A549 treated with ZK216348 at 1 μM for 4 hours (cell line): Measurements from ENCODE around the gene SYAP1. TPM values are rescaled to one million over a fixed set of nuclear protein-coding genes. Genes with fewer than 3 reads are reported as not detected.

Source experiments
- total RNA-seq: library from RNA; stranded (reverse); fragments of 200-300 nt; extraction: Qiagen RNA extraction; gene quantifications from 5 replicates; pipeline ENCODE4 v1.2.3, GENCODE V29; 2022; ENCODE audit warnings: low read depth

The SYAP1 gene
- total RNA-seq: 16.7 to 23.3 TPM (median 21.2 TPM) in 5 replicates

DNA sequence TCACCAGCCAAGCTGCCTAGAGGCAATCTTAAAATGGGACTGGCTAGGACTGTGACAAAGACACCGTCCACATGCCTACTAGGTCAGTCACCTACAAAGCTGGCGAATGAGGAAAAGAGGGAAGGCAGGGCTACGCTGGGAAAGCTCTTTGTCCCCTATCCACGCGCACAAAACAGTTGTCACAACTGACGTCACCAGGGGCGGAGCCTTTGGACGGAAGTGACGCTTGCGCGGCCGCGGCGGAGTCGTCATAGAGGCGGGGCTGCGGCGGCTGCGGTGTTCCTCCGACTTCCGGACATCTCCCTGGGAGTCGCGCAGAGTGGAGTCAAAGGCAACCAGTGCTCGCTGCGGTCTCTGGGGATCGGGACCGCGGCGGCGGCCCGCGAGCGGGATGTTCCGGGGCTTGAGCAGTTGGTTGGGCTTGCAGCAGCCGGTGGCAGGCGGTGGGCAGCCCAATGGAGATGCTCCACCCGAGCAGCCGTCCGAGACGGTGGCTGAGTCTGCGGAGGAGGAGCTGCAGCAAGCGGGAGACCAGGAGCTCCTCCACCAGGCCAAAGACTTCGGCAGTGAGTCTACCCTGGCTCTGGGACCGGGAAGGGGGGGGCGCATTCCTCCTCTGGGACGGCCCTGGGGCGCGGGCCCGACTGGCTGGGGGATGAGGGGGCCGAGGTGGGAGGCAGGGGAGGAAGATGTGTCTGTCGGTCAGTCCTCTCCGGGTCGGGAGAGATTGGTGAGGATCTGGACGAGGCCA is at the start of gene SYAP1:
Gene SYAP1 (plus strand): TSS at position 279 of the 751 bp plus-strand sequence. CDS start 113 bp downstream, at position 392.

DNA sequence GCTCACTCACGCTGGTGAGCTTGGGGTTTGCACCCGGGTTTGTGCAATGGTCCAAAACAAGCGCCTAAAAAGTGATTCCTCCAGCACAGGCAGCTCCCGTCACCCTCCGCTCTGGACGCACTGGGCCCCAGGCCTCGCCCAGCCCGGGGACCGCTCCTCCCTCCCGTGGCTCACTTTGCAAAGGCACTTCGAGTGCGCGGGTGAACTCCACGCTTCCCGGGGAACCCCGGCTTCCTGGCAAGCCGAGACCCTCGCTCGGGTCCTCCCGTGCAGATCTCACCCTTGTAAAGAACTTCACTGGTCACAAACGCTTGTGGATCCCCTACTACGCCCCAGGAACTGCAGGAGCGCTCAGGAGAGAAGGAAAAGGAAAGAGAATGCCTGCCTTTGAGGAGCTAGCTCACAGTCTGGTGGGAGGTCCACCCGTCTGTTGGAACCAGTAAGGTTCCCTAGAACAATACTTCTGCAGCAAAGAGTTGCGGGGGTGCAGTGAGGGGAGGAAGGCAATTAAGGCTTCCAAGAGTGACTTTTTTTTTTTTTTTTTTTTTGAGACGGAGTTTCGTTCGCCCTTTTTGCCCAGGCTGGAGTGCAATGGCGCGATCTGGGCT is 6.8 kb upstream of the SYAP1 start, which contains the start of gene CTPS2:
Gene CTPS2 (minus strand): TSS at position 122 of the 608 bp plus-strand sequence. CDS start 9,767 bp downstream, outside the sequence.

DNA sequence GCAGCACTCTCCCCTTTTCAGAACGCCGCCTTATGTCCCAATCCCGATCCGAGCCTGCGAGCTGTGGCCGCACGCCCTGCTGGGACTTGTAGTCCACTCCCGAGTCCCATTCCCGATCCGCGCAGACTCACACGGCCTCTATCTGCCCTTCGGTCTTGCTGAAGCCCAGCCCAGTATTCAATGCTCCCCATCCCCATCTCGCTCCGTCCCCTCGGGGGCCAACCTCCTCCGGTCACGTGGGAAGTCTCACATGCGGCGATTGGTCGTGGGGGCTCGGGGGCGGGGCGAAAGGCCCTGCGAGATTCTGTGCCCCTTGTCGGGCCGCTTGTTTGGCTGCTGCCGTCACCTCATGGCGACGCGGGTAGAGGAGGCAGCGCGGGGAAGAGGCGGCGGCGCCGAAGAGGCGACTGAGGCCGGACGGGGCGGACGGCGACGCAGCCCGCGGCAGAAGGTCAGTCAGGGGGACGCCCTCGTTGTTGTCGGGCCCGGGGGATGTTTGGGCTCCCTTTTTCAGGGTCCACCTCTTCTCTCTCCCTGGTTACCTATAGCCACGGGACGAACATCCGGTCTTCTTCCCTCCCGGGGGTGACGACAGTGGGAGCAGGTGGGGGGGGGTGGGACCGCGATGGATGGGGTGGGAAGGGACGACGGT is 66.9 kb downstream of the SYAP1 start, which contains the start of gene TXLNG:
Gene TXLNG (plus strand): TSS at position 328 of the 652 bp plus-strand sequence. CDS start 22 bp downstream, at position 350.

Other genes with a start within 250 kb of the SYAP1 start
- gene S100G, start 69.5 kb upstream of the SYAP1 start, total RNA-seq: not detected in 5 replicates
- 8.1 to 12.2 TPM (median 10.1 TPM) in 5 replicates for gene CTPS2, start 6.9 kb upstream of the SYAP1 start, total RNA-seq
- 10.8 to 16.7 TPM (median 13.9 TPM) in 5 replicates for gene TXLNG, start 66.9 kb downstream of the SYAP1 start, total RNA-seq
- 157 to 211 TPM (median 168 TPM) in 5 replicates for gene RBBP7, start 150.8 kb downstream of the SYAP1 start, total RNA-seq
- 0.50 to 2.2 TPM (median 0.81 TPM) in 5 replicates for gene REPS2, start 227.0 kb downstream of the SYAP1 start, total RNA-seq